Measurements from ENCODE around the gene NELFCD.

Gene NELFCD

DNA sequence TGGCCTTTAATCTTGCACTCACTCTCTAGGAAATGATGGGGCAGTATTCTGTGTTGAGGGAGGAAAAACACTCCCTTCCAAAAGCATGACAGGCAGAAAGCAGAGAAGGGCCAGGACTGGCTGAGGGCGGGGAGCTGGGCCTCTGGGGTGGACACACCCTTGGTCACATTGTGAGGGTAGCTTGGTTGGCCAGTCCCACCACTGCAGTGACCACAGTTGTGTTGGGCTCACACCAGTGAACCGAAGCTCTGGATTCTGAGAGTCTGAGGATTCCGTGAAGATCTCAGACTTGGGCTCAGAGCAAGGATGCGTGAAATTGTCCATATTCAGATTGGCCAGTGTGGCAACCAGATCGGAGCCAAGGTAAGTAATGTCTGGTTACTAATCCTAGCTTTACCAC lies 38.2 kb downstream of the NELFCD start, which contains the start of gene TUBB1:
TSS of gene TUBB1 (plus strand) at position 213 of the 400 bp plus-strand sequence. CDS start at position 307, 94 bp downstream.
- TF ChIP-seq, protein P1, sequence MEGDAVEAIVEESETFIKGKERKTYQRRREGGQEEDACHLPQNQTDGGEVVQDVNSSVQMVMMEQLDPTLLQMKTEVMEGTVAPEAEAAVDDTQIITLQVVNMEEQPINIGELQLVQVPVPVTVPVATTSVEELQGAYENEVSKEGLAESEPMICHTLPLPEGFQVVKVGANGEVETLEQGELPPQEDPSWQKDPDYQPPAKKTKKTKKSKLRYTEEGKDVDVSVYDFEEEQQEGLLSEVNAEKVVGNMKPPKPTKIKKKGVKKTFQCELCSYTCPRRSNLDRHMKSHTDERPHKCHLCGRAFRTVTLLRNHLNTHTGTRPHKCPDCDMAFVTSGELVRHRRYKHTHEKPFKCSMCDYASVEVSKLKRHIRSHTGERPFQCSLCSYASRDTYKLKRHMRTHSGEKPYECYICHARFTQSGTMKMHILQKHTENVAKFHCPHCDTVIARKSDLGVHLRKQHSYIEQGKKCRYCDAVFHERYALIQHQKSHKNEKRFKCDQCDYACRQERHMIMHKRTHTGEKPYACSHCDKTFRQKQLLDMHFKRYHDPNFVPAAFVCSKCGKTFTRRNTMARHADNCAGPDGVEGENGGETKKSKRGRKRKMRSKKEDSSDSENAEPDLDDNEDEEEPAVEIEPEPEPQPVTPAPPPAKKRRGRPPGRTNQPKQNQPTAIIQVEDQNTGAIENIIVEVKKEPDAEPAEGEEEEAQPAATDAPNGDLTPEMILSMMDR (IDR thresholded peaks at IDR 0.05; ENCODE audit: insufficient read depth, low read depth, low read length, missing control alignments): no peak
- no peak within 1 kb of the TSS for H3K4me3 ChIP-seq (ENCODE audit: low read depth, low read length)
- no peak for DNase-seq (ENCODE audit: low read depth)

DNA sequence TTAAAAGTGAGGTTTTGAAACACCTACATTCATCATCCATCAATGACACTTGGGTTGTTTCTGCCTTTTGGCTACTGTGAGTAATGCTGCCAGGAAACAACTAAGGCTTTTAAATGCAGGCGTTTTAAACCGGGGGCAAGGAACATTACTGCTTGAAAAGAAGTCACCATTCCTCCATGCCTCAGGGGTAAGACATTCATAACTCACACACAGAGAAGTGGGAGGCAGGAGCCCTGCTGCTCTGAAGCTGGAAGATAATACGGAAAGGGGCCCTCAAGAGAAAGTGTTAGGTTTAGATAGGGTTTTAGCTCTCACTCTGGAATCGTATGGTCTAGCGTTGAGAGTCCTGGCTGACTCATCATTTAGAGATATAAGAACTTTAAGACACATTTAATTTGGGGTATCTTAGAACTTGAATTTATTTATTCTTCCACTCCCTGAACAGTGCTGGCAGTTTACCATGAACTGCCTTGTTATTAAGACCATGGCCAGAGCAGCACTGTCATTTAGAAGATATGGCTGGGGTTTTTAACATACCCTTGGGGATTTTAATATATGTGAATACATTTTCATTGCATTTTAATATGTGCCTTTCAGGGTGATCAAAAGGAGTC lies 40.0 kb downstream of the NELFCD start:
- TF ChIP-seq, protein P1 (IDR thresholded peaks at IDR 0.05; ENCODE audit: insufficient read depth, low read depth, low read length, missing control alignments): no peak
- H3K4me3 ChIP-seq (ENCODE audit: low read depth, low read length): no peak overlapping the region
- DNase-seq (ENCODE audit: low read depth): no peak

DNA sequence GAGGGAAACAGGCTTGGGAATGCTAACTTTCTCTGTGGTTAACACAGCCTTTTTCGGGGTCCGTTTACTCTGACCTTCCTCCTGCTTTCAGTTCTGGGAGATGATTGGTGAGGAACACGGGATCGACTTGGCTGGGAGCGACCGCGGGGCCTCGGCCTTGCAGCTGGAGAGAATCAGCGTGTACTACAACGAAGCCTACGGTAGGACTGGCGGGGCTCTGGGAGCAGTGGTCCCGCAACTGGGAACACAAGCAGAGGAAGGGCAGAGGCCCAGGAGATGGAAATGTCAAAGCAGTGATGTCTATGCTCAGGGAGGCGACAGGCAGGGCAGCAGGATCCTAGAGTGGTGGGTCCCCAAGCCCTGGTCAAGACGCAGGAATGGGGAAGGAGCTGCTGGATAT lies 41.7 kb downstream of the NELFCD start:
- TF ChIP-seq, protein P1 (IDR thresholded peaks at IDR 0.05; ENCODE audit: insufficient read depth, low read depth, low read length, missing control alignments): no peak
- DNase-seq (ENCODE audit: low read depth): no peak
- no peak overlapping the region for H3K4me3 ChIP-seq (ENCODE audit: low read depth, low read length)

DNA sequence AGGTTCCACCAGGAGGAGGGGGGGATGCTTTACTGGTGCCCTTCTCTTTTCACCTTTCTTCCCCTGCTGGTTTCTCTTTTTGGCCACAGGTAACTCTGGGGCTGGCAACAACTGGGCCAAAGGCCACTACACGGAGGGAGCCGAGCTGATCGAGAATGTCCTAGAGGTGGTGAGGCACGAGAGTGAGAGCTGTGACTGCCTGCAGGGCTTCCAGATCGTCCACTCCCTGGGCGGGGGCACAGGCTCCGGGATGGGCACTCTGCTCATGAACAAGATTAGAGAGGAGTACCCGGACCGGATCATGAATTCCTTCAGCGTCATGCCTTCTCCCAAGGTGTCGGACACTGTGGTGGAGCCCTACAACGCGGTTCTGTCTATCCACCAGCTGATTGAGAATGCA lies 42.6 kb downstream of the NELFCD start:
- TF ChIP-seq, protein P1 (IDR thresholded peaks at IDR 0.05; ENCODE audit: insufficient read depth, low read depth, low read length, missing control alignments): no peak
- no peak for DNase-seq (ENCODE audit: low read depth)
- H3K4me3 ChIP-seq (ENCODE audit: low read depth, low read length): no peak overlapping the region

DNA sequence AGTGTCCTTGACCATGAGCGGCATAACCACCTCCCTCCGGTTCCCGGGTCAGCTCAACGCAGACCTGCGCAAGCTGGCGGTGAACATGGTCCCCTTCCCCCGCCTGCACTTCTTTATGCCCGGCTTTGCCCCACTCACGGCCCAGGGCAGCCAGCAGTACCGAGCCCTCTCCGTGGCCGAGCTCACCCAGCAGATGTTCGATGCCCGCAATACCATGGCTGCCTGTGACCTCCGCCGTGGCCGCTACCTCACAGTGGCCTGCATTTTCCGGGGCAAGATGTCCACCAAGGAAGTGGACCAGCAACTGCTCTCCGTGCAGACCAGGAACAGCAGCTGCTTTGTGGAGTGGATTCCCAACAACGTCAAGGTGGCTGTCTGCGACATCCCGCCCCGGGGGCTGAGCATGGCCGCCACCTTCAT lies 43.1 kb downstream of the NELFCD start:
- TF ChIP-seq, protein P1 (IDR thresholded peaks at IDR 0.05; ENCODE audit: insufficient read depth, low read depth, low read length, missing control alignments): no peak
- no peak overlapping the region for H3K4me3 ChIP-seq (ENCODE audit: low read depth, low read length)
- no peak for DNase-seq (ENCODE audit: low read depth)

DNA sequence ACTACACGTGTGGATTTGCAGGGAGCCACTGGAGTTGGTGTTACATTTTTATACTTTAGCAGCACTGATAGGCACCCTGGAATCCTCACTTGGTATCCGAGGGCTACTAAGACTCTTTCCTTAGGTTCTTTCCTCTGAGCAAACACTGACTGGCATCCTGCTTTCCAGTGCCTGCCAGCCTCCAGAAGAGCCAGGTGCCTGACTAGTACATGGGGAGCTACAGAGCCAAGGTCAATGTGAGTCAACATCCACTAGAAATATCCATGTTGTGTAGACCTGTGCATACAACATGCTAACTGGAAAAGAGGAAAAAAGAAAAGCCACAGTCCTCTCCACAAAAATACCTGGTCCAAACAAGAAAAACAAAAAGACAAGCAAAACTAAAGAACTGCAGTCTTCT lies 44.0 kb downstream of the NELFCD start:
- no peak overlapping the region for H3K4me3 ChIP-seq (ENCODE audit: low read depth, low read length)
- TF ChIP-seq, protein P1 (IDR thresholded peaks at IDR 0.05; ENCODE audit: insufficient read depth, low read depth, low read length, missing control alignments): no peak
- DNase-seq (ENCODE audit: low read depth): no peak

DNA sequence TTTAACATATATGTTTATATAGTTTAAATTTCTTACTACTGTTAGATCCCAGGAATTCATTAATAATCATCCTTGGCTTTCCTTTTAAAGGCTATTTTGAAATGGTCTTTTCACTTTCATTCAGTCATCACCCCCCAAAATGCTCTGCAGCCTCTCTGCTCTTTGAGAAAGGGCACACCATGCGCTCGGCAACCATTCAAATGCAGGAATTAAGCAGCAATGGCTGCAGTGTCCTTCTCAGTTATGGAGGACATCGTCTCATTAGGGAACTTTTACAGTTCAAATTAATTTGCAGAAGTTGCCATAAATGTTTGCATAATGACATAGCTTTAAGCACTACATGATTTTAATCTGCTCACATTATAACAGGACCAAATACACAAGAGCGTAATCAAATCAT lies 44.5 kb downstream of the NELFCD start:
- TF ChIP-seq, protein P1 (IDR thresholded peaks at IDR 0.05; ENCODE audit: insufficient read depth, low read depth, low read length, missing control alignments): no peak
- H3K4me3 ChIP-seq (ENCODE audit: low read depth, low read length): no peak overlapping the region

More for the DNA sequence above, 44.5 kb downstream of the NELFCD start:
- DNase-seq (ENCODE audit: low read depth): no peak
